22Rv1 (cell line): ENCODE results near the gene KCNQ1.

ENCODE experiments used
- ZFX ChIP-seq: fragments of 450-650 bp; IDR thresholded peaks from 2 replicates; pipeline ENCODE4 v1.6.1; 2017; ENCODE audit warnings: antibody characterized with exemption, borderline replicate concordance
- TF ChIP-seq, protein P1 (sequence below): fragments of 450-650 bp; IDR thresholded peaks from 2 replicates; pipeline ENCODE4 v1.5.1; 2017; ENCODE audit warnings: mild to moderate bottlenecking

DNA sequence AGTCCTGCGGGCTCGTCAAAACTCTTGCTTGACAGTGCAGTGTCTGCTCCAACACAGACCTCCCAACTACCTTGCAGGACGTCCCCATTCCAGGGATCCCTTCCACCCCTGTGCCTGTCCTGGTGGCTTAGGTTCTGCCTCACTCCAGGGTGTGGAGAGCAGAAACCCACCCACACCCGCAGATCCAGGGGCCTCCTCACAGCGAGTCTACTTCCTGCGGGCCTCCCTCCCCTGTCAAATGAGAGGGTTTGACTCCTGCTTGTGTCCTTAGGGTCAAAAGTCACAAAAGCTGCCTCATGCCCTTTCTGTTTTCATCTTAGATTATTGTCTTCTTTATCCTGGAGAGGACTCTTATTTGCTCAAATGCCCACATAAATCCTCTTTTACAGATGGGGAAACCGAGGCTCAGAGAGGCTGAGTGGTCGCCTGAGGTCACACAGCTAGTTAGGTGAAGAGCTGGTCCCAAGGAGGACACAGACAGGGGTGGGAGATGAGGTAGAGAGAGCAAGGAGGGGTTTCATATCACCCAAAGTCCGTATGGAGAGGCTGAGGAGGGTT lies 336.1 kb downstream of the KCNQ1 start:
- TF ChIP-seq, protein P1, sequence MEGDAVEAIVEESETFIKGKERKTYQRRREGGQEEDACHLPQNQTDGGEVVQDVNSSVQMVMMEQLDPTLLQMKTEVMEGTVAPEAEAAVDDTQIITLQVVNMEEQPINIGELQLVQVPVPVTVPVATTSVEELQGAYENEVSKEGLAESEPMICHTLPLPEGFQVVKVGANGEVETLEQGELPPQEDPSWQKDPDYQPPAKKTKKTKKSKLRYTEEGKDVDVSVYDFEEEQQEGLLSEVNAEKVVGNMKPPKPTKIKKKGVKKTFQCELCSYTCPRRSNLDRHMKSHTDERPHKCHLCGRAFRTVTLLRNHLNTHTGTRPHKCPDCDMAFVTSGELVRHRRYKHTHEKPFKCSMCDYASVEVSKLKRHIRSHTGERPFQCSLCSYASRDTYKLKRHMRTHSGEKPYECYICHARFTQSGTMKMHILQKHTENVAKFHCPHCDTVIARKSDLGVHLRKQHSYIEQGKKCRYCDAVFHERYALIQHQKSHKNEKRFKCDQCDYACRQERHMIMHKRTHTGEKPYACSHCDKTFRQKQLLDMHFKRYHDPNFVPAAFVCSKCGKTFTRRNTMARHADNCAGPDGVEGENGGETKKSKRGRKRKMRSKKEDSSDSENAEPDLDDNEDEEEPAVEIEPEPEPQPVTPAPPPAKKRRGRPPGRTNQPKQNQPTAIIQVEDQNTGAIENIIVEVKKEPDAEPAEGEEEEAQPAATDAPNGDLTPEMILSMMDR, result no peak
- TF ChIP-seq ZFX, result no peak
